Activated CD8-positive, alpha-beta memory T cell treated with anti-CD3 and anti-CD28 coated beads for 36 hours (primary cell): ENCODE results near the gene PCDHA10. TPM values are rescaled to one million over a fixed set of nuclear protein-coding genes. Genes with fewer than 3 reads are reported as not detected.
"Not testable (repeated sequence)": the region's sequence is repeated elsewhere in the genome, so short reads cannot be mapped to it uniquely, and the experiment has no call there.

Source experiments
- CTCF ChIA-PET: fragments of 350-600 bp; sonication (Branson Sonifier 250); formaldehyde crosslinking; loops from one replicate; lab custom pipeline; 2021; ENCODE audit warnings: antibody characterized with exemption; lab: Charles Lee
- POLR2A ChIA-PET: fragments of 350-600 bp; sonication (Branson Sonifier 250); formaldehyde crosslinking; loops from one replicate; lab custom pipeline; 2021; ENCODE audit warnings: antibody characterized with exemption; lab: Charles Lee
- total RNA-seq, 2 experiments: library from RNA; stranded (reverse); gene quantifications; one replicate each; pipeline ENCODE4 v1.2.3, GENCODE V29; 2021

PCDHA10 gene
- total RNA-seq, 2 experiments from 2014 or later, result not detected

DNA sequence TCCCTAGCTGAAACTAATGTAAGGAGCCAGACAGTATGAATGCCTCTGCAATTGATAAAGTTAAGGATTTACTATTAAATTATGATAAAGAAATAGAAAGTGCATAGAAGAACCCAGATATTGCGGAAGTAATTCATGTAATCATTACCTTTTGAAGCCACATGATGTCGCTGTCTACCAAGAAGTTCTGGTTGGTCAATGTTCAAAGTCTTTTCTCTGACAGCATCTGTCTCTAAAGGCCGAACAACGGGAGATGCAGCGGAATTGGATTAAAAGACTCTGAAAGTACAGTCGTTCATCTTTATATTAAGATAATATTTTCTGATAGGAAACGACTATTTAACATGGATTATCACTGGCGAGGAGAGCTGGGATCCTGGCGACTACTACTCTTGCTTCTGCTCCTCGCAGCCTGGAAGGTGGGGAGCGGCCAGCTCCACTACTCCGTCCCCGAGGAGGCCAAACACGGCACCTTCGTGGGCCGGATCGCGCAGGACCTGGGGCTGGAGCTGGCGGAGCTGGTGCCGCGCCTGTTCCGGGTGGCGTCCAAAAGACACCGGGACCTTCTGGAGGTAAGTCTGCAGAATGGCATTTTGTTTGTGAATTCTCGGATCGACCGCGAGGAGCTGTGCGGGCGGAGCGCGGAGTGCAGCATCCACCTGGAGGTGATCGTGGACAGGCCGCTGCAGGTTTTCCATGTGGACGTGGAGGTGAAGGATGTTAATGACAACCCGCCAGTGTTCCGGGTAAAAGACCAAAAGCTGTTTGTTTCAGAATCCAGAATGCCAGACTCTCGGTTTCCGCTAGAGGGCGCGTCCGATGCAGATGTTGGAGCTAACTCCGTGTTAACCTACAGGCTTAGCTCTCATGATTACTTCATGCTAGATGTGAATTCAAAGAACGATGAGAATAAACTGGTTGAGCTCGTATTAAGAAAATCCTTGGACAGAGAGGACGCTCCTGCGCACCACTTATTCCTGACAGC lies 14.4 kb upstream of the PCDHA10 start, which contains the start of gene PCDHA8:
TSS of gene PCDHA8 (plus strand) at position 210 of the 985 bp plus-strand sequence. CDS start at position 345, 135 bp downstream.
- ChIA-PET CTCF (no interaction called here), POLR2A (no interaction called here)

GRCh38 chr5:140842798-140843733 lies 12.6 kb upstream of the PCDHA10 start:
- ChIA-PET POLR2A (no interaction called here), CTCF (no interaction called here)

DNA sequence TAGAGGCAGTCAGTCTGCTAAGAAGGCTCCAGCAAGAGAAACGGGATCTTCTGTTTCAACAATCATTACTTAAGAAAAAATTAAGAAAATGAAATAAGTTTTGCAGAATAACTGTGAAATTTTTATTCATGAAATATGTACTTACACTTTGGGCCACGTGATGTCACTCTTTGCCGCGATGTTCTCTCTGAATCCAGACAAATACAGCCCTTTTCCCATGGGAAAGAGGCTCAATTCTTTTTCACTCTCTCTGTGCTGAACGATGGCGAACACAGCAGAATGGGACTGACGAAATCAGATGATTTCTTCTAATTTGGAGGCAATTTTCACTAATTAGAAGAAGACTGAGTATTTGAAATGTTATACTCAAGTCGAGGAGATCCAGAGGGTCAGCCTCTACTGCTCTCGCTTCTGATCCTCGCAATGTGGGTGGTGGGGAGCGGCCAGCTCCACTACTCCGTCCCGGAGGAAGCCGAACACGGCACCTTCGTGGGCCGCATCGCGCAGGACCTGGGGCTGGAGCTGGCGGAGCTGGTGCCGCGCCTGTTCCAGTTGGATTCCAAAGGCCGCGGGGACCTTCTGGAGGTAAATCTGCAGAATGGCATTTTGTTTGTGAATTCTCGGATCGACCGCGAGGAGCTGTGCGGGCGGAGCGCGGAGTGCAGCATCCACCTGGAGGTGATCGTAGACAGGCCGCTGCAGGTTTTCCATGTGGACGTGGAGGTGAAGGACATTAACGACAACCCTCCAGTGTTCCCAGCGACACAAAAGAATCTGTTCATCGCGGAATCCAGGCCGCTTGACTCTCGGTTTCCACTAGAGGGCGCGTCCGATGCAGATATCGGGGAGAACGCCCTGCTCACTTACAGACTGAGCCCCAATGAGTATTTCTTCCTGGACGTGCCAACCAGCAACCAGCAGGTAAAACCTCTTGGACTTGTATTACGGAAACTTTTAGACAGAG lies 7.3 kb upstream of the PCDHA10 start, which contains the start of gene PCDHA9:
TSS of gene PCDHA9 (plus strand) at position 244 of the 964 bp plus-strand sequence. CDS start at position 358, 114 bp downstream.
- POLR2A ChIA-PET, result not testable (repeated sequence)
- CTCF ChIA-PET, result interaction anchor here (0.6 kb wide), 1 partner anchor 420 kb away, joined by 3 read pairs; no protein-coding TSS in a partner anchor

DNA sequence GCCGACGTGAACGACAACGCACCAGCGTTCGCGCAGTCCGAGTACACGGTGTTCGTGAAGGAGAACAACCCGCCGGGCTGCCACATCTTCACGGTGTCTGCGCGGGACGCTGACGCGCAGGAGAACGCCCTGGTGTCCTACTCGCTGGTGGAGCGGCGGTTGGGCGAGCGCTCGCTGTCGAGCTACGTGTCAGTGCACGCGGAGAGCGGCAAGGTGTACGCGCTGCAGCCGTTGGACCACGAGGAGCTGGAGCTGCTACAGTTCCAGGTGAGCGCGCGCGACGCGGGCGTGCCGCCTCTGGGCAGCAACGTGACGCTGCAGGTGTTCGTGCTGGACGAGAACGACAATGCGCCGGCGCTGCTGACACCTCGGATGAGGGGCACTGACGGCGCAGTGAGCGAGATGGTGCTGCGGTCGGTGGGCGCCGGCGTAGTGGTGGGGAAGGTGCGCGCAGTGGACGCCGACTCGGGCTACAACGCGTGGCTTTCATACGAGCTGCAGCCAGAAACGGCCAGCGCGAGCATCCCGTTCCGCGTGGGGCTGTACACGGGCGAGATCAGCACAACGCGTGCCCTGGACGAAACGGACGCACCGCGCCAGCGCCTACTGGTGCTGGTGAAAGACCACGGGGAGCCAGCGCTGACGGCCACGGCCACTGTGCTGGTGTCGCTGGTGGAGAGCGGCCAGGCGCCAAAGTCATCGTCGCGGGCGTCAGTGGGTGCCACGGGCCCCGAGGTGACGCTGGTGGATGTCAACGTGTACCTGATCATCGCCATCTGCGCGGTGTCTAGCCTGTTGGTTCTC lies 5.7 kb upstream of the PCDHA10 start:
- CTCF ChIA-PET, POLR2A ChIA-PET: not testable (repeated sequence)

GRCh38 chr5:140857177-140857986 lies 1.7 kb downstream of the PCDHA10 start:
- ChIA-PET CTCF (no interaction called here), POLR2A (no interaction called here)

GRCh38 chr5:140857987-140858240 lies 2.2 kb downstream of the PCDHA10 start:
- ChIA-PET POLR2A (no interaction called here), CTCF (no interaction called here)

GRCh38 chr5:140862441-140863295 lies 7.0 kb downstream of the PCDHA10 start:
- POLR2A ChIA-PET, result no interaction called here
- CTCF ChIA-PET, result no interaction called here

DNA sequence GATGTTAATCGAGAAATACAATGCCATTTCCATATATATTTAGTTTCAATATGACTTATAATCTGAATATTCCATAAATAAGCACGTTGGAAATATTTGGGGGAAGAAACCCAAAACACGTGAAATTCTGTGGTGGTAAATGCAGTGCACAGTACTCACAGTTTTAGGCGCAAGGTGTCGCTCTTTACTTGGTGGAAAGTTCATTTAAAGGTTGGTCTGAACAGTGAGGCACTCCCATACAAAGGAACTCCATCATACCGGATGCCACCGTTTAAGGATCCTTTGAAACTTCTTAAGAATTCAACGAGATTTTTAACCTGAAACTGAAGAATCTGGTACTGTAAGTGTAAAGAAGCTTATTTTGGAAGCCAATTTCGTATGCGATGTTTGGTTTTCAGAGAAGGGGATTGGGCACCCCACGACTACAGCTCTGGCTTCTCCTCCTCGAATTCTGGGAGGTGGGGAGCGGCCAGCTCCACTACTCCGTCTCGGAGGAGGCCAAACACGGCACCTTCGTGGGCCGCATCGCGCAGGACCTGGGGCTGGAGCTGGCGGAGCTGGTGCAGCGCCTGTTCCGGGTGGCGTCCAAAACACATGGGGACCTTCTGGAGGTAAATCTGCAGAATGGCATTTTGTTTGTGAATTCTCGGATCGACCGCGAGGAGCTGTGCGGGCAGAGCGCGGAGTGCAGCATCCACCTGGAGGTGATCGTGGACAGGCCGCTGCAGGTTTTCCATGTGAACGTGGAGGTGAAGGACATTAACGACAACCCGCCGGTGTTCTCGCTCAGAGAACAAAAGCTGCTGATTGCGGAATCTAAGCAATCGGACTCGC lies 13.2 kb downstream of the PCDHA10 start, which contains the start of gene PCDHA11:
TSS of gene PCDHA11 (plus strand) at position 237 of the 834 bp plus-strand sequence. CDS start at position 384, 147 bp downstream.
- ChIA-PET POLR2A (no interaction called here), CTCF (no interaction called here)

GRCh38 chr5:140869555-140869886 lies 13.8 kb downstream of the PCDHA10 start:
- CTCF ChIA-PET, result no interaction called here
- POLR2A ChIA-PET, result no interaction called here

DNA sequence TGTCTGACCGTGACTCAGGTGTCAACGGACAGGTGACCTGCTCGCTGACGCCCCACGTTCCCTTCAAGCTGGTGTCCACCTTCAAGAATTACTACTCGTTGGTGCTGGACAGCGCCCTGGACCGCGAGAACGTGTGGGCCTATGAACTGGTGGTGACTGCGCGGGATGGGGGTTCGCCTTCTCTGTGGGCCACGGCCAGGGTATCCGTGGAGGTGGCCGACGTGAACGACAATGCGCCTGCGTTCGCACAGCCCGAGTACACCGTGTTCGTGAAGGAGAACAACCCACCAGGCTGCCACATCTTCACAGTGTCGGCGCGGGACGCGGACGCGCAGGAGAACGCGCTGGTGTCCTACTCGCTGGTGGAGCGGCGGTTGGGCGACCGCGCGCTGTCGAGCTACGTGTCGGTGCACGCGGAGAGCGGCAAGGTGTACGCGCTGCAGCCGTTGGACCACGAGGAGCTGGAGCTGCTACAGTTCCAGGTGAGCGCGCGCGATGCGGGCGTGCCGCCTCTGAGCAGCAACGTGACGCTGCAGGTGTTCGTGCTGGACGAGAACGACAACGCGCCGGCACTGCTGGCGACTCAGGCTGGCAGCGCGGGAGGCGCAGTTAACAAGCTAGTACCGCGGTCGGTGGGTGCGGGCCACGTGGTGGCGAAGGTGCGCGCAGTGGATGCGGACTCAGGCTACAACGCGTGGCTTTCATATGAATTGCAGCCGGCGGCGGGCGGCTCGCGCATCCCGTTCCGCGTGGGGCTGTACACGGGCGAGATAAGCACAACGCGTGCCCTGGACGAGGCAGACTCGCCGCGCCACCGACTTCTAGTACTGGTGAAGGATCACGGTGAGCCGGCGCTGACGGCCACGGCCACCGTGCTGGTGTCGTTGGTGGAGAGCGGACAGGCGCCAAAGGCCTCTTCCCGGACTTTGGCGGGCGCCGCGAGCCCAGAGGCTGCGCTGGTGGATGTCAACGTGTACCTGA lies 14.8 kb downstream of the PCDHA10 start:
- POLR2A ChIA-PET, result no interaction called here

GRCh38 chr5:140875085-140876065 lies 19.7 kb downstream of the PCDHA10 start, which contains the start of gene PCDHA12:
Gene PCDHA12 (plus strand): TSS chr5:140875308. CDS start chr5:140875473, 165 bp downstream.
- ChIA-PET CTCF (no interaction called here), POLR2A (no interaction called here)

More for the DNA sequence above, 14.8 kb downstream of the PCDHA10 start:
- CTCF ChIA-PET, result no interaction called here

- POLR2A ChIA-PET, CTCF ChIA-PET: not testable (repeated sequence)
These were observed 21.0 kb downstream of the PCDHA10 start for GRCh38 chr5:140876541-140877261.

- POLR2A ChIA-PET, result no interaction called here
- CTCF ChIA-PET, result no interaction called here
These were observed 21.5 kb downstream of the PCDHA10 start for GRCh38 chr5:140877262-140877581.
